Thyroid gland (tissue), 4 donors: ENCODE measurements around the gene CHN2.

ENCODE experiments used
- POLR2A ChIP-seq, 2 donors: fragments of 450-650 bp; IDR thresholded peaks; one replicate each; pipeline ENCODE4 v1.6.1; 2017; ENCODE audit warnings: antibody characterized with exemption in 2 of 2, mild to moderate bottlenecking in 2 of 2, moderate library complexity in 1 of 2
- TF ChIP-seq, protein P1 (sequence below), 6 experiments: fragments of 200-600 bp in 3 of 6; fragments of 450-650 bp in 3 of 6; sonication (generic) in 3 of 6; IDR thresholded peaks; one replicate each; pipeline ENCODE4 v1.5.1; 2016 to 2019; ENCODE audit warnings: antibody characterized with exemption in 6 of 6, mild to moderate bottlenecking in 2 of 6, inconsistent platforms in 1 of 6, moderate library complexity in 1 of 6

- TF ChIP-seq, protein P1, sequence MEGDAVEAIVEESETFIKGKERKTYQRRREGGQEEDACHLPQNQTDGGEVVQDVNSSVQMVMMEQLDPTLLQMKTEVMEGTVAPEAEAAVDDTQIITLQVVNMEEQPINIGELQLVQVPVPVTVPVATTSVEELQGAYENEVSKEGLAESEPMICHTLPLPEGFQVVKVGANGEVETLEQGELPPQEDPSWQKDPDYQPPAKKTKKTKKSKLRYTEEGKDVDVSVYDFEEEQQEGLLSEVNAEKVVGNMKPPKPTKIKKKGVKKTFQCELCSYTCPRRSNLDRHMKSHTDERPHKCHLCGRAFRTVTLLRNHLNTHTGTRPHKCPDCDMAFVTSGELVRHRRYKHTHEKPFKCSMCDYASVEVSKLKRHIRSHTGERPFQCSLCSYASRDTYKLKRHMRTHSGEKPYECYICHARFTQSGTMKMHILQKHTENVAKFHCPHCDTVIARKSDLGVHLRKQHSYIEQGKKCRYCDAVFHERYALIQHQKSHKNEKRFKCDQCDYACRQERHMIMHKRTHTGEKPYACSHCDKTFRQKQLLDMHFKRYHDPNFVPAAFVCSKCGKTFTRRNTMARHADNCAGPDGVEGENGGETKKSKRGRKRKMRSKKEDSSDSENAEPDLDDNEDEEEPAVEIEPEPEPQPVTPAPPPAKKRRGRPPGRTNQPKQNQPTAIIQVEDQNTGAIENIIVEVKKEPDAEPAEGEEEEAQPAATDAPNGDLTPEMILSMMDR (IDR thresholded peaks at IDR 0.05): no peak
- TF ChIP-seq POLR2A (IDR thresholded peaks at IDR 0.05): no peak
Observed at GRCh38 chr7:29196971-29197595, 2.5 kb downstream of the CHN2 start.
